ENCODE measurements around the gene OVCH1.

DNA sequence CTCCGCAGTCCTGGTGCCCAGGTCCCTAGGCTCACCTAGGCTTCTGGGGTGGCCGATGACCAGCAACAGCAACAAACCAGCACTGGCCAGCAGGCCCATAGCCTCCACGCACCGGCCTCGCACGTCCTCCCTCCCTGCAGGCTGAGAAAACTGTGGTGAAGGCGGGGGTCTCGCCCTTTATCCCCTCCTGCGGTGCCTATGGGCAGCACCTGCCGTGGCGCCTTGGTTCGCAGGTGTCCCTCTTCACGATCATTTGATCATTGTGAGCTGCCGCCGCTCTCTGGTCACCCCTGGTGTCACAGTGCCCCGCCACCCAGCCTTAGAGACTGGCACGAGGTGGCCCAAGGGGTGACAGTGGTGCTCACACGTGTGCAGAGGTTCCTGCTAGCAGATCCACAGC, at the start of gene OVCH1:
- TF ChIP-seq, protein P1, sequence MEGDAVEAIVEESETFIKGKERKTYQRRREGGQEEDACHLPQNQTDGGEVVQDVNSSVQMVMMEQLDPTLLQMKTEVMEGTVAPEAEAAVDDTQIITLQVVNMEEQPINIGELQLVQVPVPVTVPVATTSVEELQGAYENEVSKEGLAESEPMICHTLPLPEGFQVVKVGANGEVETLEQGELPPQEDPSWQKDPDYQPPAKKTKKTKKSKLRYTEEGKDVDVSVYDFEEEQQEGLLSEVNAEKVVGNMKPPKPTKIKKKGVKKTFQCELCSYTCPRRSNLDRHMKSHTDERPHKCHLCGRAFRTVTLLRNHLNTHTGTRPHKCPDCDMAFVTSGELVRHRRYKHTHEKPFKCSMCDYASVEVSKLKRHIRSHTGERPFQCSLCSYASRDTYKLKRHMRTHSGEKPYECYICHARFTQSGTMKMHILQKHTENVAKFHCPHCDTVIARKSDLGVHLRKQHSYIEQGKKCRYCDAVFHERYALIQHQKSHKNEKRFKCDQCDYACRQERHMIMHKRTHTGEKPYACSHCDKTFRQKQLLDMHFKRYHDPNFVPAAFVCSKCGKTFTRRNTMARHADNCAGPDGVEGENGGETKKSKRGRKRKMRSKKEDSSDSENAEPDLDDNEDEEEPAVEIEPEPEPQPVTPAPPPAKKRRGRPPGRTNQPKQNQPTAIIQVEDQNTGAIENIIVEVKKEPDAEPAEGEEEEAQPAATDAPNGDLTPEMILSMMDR (IDR thresholded peaks at IDR 0.05) = no peak
- TF ChIP-seq EZH2phosphoT487 (IDR thresholded peaks at IDR 0.05) = no peak
